Subcutaneous abdominal adipose tissue (tissue), 5 donors: Measurements from ENCODE around the gene NPPA.

Experiments used
- H3K27ac ChIP-seq: one replicate; pipeline ENCODE4 v1.7.0; 2013; ENCODE audit warnings: low read depth, mild to moderate bottlenecking, inconsistent platforms, low read length, moderate library complexity
- H3K27me3 ChIP-seq, 5 donors: one replicate each; pipeline ENCODE4 v1.7.0; 2013; ENCODE audit warnings: low read length in 5 of 5, inconsistent platforms in 1 of 5; ENCODE audit not compliant: control insufficient read depth in 5 of 5, insufficient read depth in 4 of 5
- H3K36me3 ChIP-seq, 5 donors: one replicate each; pipeline ENCODE4 v1.7.0; 2013; ENCODE audit warnings: low read length in 5 of 5; ENCODE audit not compliant: control insufficient read depth in 5 of 5, insufficient read depth in 5 of 5
- H3K4me1 ChIP-seq, 5 donors: one replicate each; pipeline ENCODE4 v1.7.0; 2013; ENCODE audit warnings: low read length in 5 of 5, mild to moderate bottlenecking in 3 of 5, moderate library complexity in 1 of 5; ENCODE audit not compliant: control insufficient read depth in 5 of 5, insufficient read depth in 5 of 5
- H3K4me3 ChIP-seq, 5 donors: one replicate each; pipeline ENCODE4 v1.7.0; 2013; ENCODE audit warnings: low read length in 5 of 5, low read depth in 1 of 5
- H3K9ac ChIP-seq, 5 donors: one replicate each; pipeline ENCODE4 v1.7.0; 2013; ENCODE audit warnings: low read length in 5 of 5, mild to moderate bottlenecking in 4 of 5, moderate library complexity in 3 of 5
- H3K9me3 ChIP-seq, 5 donors: one replicate each; pipeline ENCODE4 v1.7.0; 2013; ENCODE audit warnings: low read length in 5 of 5; ENCODE audit not compliant: control insufficient read depth in 5 of 5
- donor health status: healthy.
- donor health status: healthy.
- donor health status: healthy.
- donor health status: healthy.
- donor health status: healthy.

Gene NPPA

GRCh38 chr1:11848373-11848700 lies 754 bp upstream of the NPPA start:
- Histone ChIP-seq H3K27ac (no peak overlapping the region), H3K9me3 (no peaks in the 10 kb centered on the region), H3K27me3 (peaks cover 0 to 3% (median 0%) of the 10 kb centered on the region in 5 donors), H3K4me1 (peaks cover 0 to 7% (median 0%) of the 10 kb centered on the region in 5 donors), H3K9ac (no peak overlapping the region), H3K36me3 (peaks cover 0 to 33% (median 25%) of the 10 kb centered on the region in 5 donors), H3K4me3 (no peak overlapping the region)

- no peak overlapping the region for H3K27ac ChIP-seq
- peaks cover 6 to 53% (median 46%) of the 10 kb centered on the region in 5 donors for H3K36me3 ChIP-seq
- no peak overlapping the region for H3K9ac ChIP-seq
- no peak overlapping the region for H3K4me3 ChIP-seq
- H3K9me3 ChIP-seq: no peaks in the 10 kb centered on the region
- peaks cover 0 to 17% (median 0%) of the 10 kb centered on the region in 5 donors for H3K4me1 ChIP-seq
- H3K27me3 ChIP-seq: no peaks in the 10 kb centered on the region
These were observed 1.8 kb downstream of the NPPA start for GRCh38 chr1:11845641-11846335.

- Histone ChIP-seq H3K4me1 (peaks cover 0 to 17% (median 0%) of the 10 kb centered on the region in 5 donors), H3K9ac (no peak overlapping the region), H3K27ac (no peak overlapping the region), H3K9me3 (no peaks in the 10 kb centered on the region), H3K27me3 (no peaks in the 10 kb centered on the region), H3K4me3 (no peak overlapping the region), H3K36me3 (peaks cover 7 to 81% (median 74%) of the 10 kb centered on the region in 5 donors)
These were observed 5.2 kb downstream of the NPPA start for GRCh38 chr1:11842154-11843041.

- no peaks in the 10 kb centered on the region for H3K9me3 ChIP-seq
- H3K27ac ChIP-seq: no peak overlapping the region
- H3K4me1 ChIP-seq: peaks cover 0 to 17% (median 0%) of the 10 kb centered on the region in 5 donors
- H3K4me3 ChIP-seq: no peak overlapping the region
- H3K36me3 ChIP-seq: peaks cover 7 to 83% (median 80%) of the 10 kb centered on the region in 5 donors
- no peak overlapping the region for H3K9ac ChIP-seq
- H3K27me3 ChIP-seq: no peaks in the 10 kb centered on the region
These were observed 6.1 kb downstream of the NPPA start for GRCh38 chr1:11841245-11842153.

- Histone ChIP-seq H3K4me3 (no peak overlapping the region), H3K4me1 (peaks cover 0 to 17% (median 0%) of the 10 kb centered on the region in 5 donors), H3K36me3 (peaks cover 7 to 92% (median 90%) of the 10 kb centered on the region in 5 donors), H3K9ac (no peak overlapping the region), H3K27ac (no peak overlapping the region), H3K9me3 (no peaks in the 10 kb centered on the region), H3K27me3 (no peaks in the 10 kb centered on the region)
These were observed 7.6 kb downstream of the NPPA start for GRCh38 chr1:11839727-11840705.

- Histone ChIP-seq H3K9ac (no peak overlapping the region), H3K36me3 (peaks cover 7 to 93% (median 92%) of the 10 kb centered on the region in 5 donors), H3K27me3 (no peaks in the 10 kb centered on the region), H3K27ac (no peak overlapping the region), H3K9me3 (no peaks in the 10 kb centered on the region), H3K4me3 (no peak overlapping the region), H3K4me1 (peaks cover 0 to 12% (median 0%) of the 10 kb centered on the region in 5 donors)
These were observed 9.0 kb downstream of the NPPA start for GRCh38 chr1:11838349-11839272.

GRCh38 chr1:11837767-11838348 lies 9.7 kb downstream of the NPPA start:
- Histone ChIP-seq H3K36me3 (peaks cover 7 to 97% (median 96%) of the 10 kb centered on the region in 5 donors), H3K27me3 (no peaks in the 10 kb centered on the region), H3K4me3 (no peak overlapping the region), H3K4me1 (peaks cover 0 to 7% (median 0%) of the 10 kb centered on the region in 5 donors), H3K27ac (no peak overlapping the region), H3K9ac (no peak overlapping the region), H3K9me3 (no peaks in the 10 kb centered on the region)
